Measurements from ENCODE around the gene TRMT1. TPM values are rescaled to one million over a fixed set of nuclear protein-coding genes. Genes with fewer than 3 reads are reported as not detected.

Gene TRMT1
- total RNA-seq, 2 experiments from 2014 or later, result 85.0 to 95.7 TPM

- CTCF ChIA-PET, result interaction anchor here (1.5 kb wide), 1 partner anchor 66 kb away, joined by 4 read pairs; no protein-coding TSS in a partner anchor
- Mint-ChIP-seq H3K4me3 (no peak overlapping the region), H3K9me3 (no peaks in the 10 kb centered on the region)
Measured at GRCh38 chr19:13127051-13127450, 10.5 kb upstream of the TRMT1 start.

GRCh38 chr19:13122980-13123957 is 6.7 kb upstream of the TRMT1 start:
- H3K9me3 Mint-ChIP-seq, result no peaks in the 10 kb centered on the region
- no peaks in the 10 kb centered on the region for H3K27me3 Mint-ChIP-seq
- intact Hi-C loops (cut with micrococcal nuclease), result no loop called here
- DNase-seq, result no peak
- ATAC-seq, result no peak
- peak overlapping the region; percentile 63 for H3K27ac Mint-ChIP-seq
- H3K4me3 Mint-ChIP-seq, result no peak overlapping the region
- TF ChIP-seq CTCF (IDR thresholded peaks at IDR 0.05), result no peak
- ChIA-PET POLR2A (interaction anchor here (0.8 to 1.9 kb wide), 2 partner anchors 10 to 29 kb away, joined by 3 to 7 read pairs; no protein-coding TSS in a partner anchor), CTCF (interaction anchor here (1.2 to 1.6 kb wide), 2 partner anchors 10 to 20 kb away, joined by 3 to 5 read pairs; no protein-coding TSS in a partner anchor)
- peaks cover 13% of the 10 kb centered on the region for H3K36me3 Mint-ChIP-seq (ENCODE audit: low read depth)
- peaks cover 52% of the 10 kb centered on the region for H3K4me1 Mint-ChIP-seq (ENCODE audit: low read depth)

More at GRCh38 chr19:13127051-13127450, 10.5 kb upstream of the TRMT1 start:
- DNase-seq (no peak), ATAC-seq (no peak)
- Mint-ChIP-seq H3K36me3 (ENCODE audit: low read depth) (peaks cover 9% of the 10 kb centered on the region), H3K27ac (no peak overlapping the region), H3K27me3 (no peaks in the 10 kb centered on the region), H3K4me1 (ENCODE audit: low read depth) (peaks cover 38% of the 10 kb centered on the region)
- TF ChIP-seq CTCF (IDR thresholded peaks at IDR 0.05), result no peak
- POLR2A ChIA-PET, result interaction anchor here (1.2 to 6.6 kb wide), 2 partner anchors 8 to 15 kb away, joined by 3 to 63 read pairs; partner anchors contain the start of genes NACC1 and TRMT1
- intact Hi-C loops (cut with micrococcal nuclease), result no loop called here

- Mint-ChIP-seq H3K27me3 (no peaks in the 10 kb centered on the region), H3K27ac (peak overlapping the region; percentile 67), H3K4me3 (peak overlapping the region; percentile 22), H3K9me3 (no peaks in the 10 kb centered on the region), H3K4me1 (ENCODE audit: low read depth) (peaks cover 47% of the 10 kb centered on the region), H3K36me3 (ENCODE audit: low read depth) (peaks cover 13% of the 10 kb centered on the region)
- ChIA-PET CTCF (no interaction called here), POLR2A (interaction anchor here (1.7 to 1.9 kb wide), 2 partner anchors 30 kb away, joined by 7 to 8 read pairs; no protein-coding TSS in a partner anchor)
- ATAC-seq (no peak), DNase-seq (peak; percentile 34)
- intact Hi-C loops (cut with micrococcal nuclease), result no loop called here
- TF ChIP-seq CTCF (IDR thresholded peaks at IDR 0.05), result no peak
Measured at GRCh38 chr19:13122275-13122878, 5.8 kb upstream of the TRMT1 start.

- ATAC-seq (no peak), DNase-seq (peak; percentile 53)
- H3K36me3 Mint-ChIP-seq (ENCODE audit: low read depth), result peaks cover 13% of the 10 kb centered on the region
- TF ChIP-seq CTCF (IDR thresholded peaks at IDR 0.05), result no peak
- peak overlapping the region; percentile 20 for H3K4me3 Mint-ChIP-seq
- no peaks in the 10 kb centered on the region for H3K27me3 Mint-ChIP-seq
- H3K27ac Mint-ChIP-seq, result peak overlapping the region; percentile 67
- intact Hi-C loops (cut with micrococcal nuclease), result no loop called here
- ChIA-PET CTCF (interaction anchor here (5.2 kb wide), 1 partner anchor 156 kb away, joined by 21 read pairs; no protein-coding TSS in a partner anchor), POLR2A (interaction anchor here (1.7 to 6.4 kb wide), 3 partner anchors 9 to 34 kb away, joined by 5 to 63 read pairs (median 8); no protein-coding TSS in a partner anchor)
- peaks cover 47% of the 10 kb centered on the region for H3K4me1 Mint-ChIP-seq (ENCODE audit: low read depth)
- no peaks in the 10 kb centered on the region for H3K9me3 Mint-ChIP-seq
Measured at GRCh38 chr19:13121551-13122274, 5.2 kb upstream of the TRMT1 start.
